Liver (tissue), 3 donors: ENCODE measurements around the gene FNDC1.

Source experiments
- EGR1 ChIP-seq, 2 donors: IDR thresholded peaks; 2 replicates each; pipeline ENCODE4 v1.6.1; 2016 to 2018; ENCODE audit warnings: antibody characterized with exemption in 2 of 2, low read depth in 2 of 2
- RAD21 ChIP-seq, 2 donors: IDR thresholded peaks; 2 replicates each; pipeline ENCODE4 v1.6.1; 2016; ENCODE audit warnings: antibody characterized with exemption in 2 of 2, mild to moderate bottlenecking in 2 of 2
- TAF1 ChIP-seq: conservative IDR thresholded peaks from 2 replicates; pipeline ENCODE4 v1.6.1; 2016; ENCODE audit warnings: antibody characterized with exemption, mild to moderate bottlenecking
- TF ChIP-seq, protein P1 (sequence below): fragments of 150-350 bp; IDR thresholded peaks from 2 replicates; pipeline ENCODE4 v1.5.1; 2017; ENCODE audit warnings: improper control_type of control experiment, low read depth, low read length; ENCODE audit not compliant: missing input control
- TF ChIP-seq, protein P2 (sequence below): IDR thresholded peaks from 2 replicates; pipeline ENCODE4 v1.6.1; 2016; ENCODE audit warnings: antibody characterized with exemption, mild to moderate bottlenecking
- donor health status: healthy.
- donor health status: healthy.

DNA sequence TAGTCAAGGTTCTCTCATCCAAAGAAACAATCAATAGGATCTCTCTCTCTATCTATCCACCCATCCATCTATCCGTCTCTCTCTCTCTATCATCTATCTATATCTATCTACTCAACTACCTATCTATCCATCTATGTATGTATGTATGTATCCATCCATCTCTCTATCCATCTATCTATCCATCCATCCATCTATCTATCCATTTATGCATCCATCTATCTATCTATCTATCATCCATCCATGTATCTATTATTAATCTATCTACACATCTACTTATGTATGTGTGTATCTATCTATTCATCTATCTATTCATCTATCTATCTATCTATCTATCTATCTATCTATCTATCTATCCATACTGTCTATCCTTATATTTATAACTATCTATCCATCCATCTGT lies 99.3 kb downstream of the FNDC1 start:
- TF ChIP-seq, protein P1, sequence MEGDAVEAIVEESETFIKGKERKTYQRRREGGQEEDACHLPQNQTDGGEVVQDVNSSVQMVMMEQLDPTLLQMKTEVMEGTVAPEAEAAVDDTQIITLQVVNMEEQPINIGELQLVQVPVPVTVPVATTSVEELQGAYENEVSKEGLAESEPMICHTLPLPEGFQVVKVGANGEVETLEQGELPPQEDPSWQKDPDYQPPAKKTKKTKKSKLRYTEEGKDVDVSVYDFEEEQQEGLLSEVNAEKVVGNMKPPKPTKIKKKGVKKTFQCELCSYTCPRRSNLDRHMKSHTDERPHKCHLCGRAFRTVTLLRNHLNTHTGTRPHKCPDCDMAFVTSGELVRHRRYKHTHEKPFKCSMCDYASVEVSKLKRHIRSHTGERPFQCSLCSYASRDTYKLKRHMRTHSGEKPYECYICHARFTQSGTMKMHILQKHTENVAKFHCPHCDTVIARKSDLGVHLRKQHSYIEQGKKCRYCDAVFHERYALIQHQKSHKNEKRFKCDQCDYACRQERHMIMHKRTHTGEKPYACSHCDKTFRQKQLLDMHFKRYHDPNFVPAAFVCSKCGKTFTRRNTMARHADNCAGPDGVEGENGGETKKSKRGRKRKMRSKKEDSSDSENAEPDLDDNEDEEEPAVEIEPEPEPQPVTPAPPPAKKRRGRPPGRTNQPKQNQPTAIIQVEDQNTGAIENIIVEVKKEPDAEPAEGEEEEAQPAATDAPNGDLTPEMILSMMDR = no peak
- no peak for TF ChIP-seq RAD21 (IDR thresholded peaks at IDR 0.05)
- TF ChIP-seq TAF1 = no peak
- no peak for TF ChIP-seq EGR1 (IDR thresholded peaks at IDR 0.05; ENCODE audit: low read depth in 2 of 2)
- TF ChIP-seq, protein P2, sequence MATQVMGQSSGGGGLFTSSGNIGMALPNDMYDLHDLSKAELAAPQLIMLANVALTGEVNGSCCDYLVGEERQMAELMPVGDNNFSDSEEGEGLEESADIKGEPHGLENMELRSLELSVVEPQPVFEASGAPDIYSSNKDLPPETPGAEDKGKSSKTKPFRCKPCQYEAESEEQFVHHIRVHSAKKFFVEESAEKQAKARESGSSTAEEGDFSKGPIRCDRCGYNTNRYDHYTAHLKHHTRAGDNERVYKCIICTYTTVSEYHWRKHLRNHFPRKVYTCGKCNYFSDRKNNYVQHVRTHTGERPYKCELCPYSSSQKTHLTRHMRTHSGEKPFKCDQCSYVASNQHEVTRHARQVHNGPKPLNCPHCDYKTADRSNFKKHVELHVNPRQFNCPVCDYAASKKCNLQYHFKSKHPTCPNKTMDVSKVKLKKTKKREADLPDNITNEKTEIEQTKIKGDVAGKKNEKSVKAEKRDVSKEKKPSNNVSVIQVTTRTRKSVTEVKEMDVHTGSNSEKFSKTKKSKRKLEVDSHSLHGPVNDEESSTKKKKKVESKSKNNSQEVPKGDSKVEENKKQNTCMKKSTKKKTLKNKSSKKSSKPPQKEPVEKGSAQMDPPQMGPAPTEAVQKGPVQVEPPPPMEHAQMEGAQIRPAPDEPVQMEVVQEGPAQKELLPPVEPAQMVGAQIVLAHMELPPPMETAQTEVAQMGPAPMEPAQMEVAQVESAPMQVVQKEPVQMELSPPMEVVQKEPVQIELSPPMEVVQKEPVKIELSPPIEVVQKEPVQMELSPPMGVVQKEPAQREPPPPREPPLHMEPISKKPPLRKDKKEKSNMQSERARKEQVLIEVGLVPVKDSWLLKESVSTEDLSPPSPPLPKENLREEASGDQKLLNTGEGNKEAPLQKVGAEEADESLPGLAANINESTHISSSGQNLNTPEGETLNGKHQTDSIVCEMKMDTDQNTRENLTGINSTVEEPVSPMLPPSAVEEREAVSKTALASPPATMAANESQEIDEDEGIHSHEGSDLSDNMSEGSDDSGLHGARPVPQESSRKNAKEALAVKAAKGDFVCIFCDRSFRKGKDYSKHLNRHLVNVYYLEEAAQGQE = no peak
